Fibroblast of pulmonary artery (primary cell): ENCODE data around the gene KLF7.
"Not testable (repeated sequence)": the region's sequence is repeated elsewhere in the genome, so short reads cannot be mapped to it uniquely, and the experiment has no call there.

ENCODE experiments used
- DNase-seq: peaks from one replicate; pipeline ENCODE4 v3.0.0-alpha.2; 2010; ENCODE audit warnings: low read depth
- H3K4me3 ChIP-seq: replicated peaks from 2 replicates; pipeline ENCODE4 v1.5.1; 2011; ENCODE audit warnings: low read depth, mild to moderate bottlenecking, control low read depth, low read length, moderate library complexity
- TF ChIP-seq, protein P1 (sequence below): IDR thresholded peaks from 2 replicates; pipeline ENCODE4 v1.5.1; 2011; ENCODE audit warnings: mild to moderate bottlenecking, control low read depth, low read length, inconsistent platforms; ENCODE audit errors: missing control alignments

KLF7 gene

DNA sequence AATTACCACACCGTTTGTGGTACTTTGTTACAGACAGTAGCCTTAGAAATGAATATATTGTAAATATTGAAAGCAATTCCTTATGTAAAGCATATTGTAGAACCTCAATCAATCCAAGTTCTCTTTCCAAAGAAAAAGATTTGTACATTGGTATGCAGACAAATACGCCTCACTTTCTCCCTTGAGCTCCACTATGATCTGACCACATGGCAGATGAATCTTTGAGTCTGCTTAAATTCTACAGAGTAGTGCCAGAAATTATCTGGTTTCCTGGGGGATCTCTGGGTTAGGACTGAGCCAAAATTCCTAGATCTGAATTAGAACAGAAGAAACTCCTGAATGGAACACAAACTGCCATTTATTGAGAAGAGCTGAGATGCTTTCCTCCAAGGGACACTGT, 127.4 kb downstream of the KLF7 start:
- DNase-seq: no peak

DNA sequence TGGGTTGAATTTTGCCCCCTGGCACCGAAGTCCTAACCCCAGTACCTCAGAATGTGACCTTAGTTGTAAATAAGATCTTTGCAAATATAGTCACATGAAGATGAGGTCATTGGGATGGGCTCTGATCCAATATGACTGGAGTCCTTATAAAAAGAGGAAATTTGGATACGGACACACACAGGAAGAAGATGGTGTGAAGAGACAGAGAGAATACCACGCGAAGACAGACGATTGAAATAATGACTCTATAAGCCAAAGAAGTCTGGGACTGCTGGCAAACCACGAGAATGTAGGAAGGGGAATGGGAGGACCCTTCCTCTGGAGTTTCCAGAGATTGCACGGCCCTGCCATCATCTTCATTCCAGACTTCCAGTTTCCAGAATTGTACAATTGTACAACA, 127.9 kb downstream of the KLF7 start:
- no peak for DNase-seq
- TF ChIP-seq, protein P1, sequence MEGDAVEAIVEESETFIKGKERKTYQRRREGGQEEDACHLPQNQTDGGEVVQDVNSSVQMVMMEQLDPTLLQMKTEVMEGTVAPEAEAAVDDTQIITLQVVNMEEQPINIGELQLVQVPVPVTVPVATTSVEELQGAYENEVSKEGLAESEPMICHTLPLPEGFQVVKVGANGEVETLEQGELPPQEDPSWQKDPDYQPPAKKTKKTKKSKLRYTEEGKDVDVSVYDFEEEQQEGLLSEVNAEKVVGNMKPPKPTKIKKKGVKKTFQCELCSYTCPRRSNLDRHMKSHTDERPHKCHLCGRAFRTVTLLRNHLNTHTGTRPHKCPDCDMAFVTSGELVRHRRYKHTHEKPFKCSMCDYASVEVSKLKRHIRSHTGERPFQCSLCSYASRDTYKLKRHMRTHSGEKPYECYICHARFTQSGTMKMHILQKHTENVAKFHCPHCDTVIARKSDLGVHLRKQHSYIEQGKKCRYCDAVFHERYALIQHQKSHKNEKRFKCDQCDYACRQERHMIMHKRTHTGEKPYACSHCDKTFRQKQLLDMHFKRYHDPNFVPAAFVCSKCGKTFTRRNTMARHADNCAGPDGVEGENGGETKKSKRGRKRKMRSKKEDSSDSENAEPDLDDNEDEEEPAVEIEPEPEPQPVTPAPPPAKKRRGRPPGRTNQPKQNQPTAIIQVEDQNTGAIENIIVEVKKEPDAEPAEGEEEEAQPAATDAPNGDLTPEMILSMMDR: no peak
- no peak overlapping the region for H3K4me3 ChIP-seq

More for the DNA sequence above, 127.4 kb downstream of the KLF7 start:
- TF ChIP-seq, protein P1: no peak
- no peak overlapping the region for H3K4me3 ChIP-seq

DNA sequence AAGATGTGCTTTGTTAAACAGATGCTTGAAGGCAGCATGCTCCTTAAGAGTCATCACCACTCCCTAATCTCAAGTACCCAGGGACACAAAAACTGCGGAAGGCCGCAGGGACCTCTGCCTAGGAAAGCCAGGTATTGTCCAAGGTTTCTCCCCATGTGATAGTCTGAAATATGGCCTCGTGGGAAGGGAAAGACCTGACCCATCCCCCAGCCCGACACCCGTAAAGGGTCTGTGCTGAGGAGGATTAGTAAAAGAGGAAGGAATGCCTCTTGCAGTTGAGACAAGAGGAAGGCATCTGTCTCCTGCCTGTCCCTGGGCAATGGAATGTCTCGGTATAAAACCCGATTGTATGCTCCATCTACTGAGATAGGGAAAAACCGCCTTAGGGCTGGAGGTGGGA, 128.7 kb downstream of the KLF7 start:
- DNase-seq, H3K4me3 ChIP-seq: not testable (repeated sequence)

DNA sequence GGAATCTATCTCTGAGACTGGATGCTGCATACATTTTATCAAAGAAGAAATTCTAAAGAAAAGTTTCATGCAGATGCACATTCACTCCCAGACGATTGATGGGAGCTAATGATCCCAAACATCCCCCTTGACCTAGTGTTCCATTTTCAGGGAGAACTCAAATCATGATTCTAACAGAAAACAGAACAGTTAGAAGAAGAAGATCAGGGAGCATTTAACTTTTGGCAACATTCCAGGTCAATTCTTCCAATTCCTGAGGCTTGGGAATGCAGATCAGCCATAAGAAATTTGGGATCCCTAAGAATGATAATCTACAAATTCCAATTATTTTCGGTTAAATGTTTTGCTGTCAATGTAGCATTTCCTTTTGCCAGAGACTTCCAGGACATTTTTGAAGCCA, 129.9 kb downstream of the KLF7 start:
- DNase-seq: no peak
- TF ChIP-seq, protein P1: no peak
- no peak overlapping the region for H3K4me3 ChIP-seq

DNA sequence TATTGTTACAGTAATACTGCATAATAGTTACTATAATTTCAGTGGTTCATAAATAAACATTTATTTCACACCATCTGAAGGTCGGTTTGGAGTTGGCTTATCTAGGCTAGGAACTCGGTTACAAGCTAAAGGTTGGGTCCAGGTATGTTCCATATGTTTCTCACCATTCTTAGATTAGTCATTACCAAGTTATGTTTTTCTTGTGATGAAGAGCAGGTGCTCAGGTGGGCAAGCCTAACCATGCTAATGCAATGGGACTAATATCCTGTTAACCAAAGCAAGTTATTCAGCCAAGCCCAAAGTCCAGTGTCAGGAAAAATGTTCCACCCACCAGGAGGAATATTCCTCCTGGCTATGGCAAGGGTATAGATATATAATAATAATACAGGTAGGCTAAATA, 133.3 kb downstream of the KLF7 start:
- TF ChIP-seq, protein P1: no peak
- DNase-seq: no peak
- no peak overlapping the region for H3K4me3 ChIP-seq
